Measurements from ENCODE around the gene RFX2.

- TF ChIP-seq POLR2A (IDR thresholded peaks at IDR 0.05), result no peak
- TF ChIP-seq CTCF (IDR thresholded peaks at IDR 0.05), result peak; percentile 87 to 95 (median 94)
Measured at GRCh38 chr19:5987077-5987818, 123.1 kb downstream of the RFX2 start.
